Uterus (tissue), 4 donors: Measurements from ENCODE around the gene PLD2. TPM values are rescaled to one million over a fixed set of nuclear protein-coding genes. Genes with fewer than 3 reads are reported as not detected.

ENCODE experiments used
- DNase-seq, 2 donors: peaks; one replicate each; pipeline ENCODE4 v3.0.0-alpha.2; 2019 to 2020
- H3K27ac ChIP-seq, 2 donors: fragments of 200-600 bp; sonication (generic); 1 replicate in 1 of 2; 2 replicates in 1 of 2; pipeline ENCODE4 v1.5.1; 2016 to 2018
- H3K27me3 ChIP-seq, 2 donors: fragments of 200-600 bp; sonication (generic); one replicate each; pipeline ENCODE4 v1.5.1; 2018 to 2019; ENCODE audit warnings: control low read depth in 1 of 2
- H3K36me3 ChIP-seq, 2 donors: fragments of 200-600 bp; sonication (generic); one replicate each; pipeline ENCODE4 v1.5.1; 2019; ENCODE audit warnings: control low read depth in 1 of 2
- H3K4me1 ChIP-seq, 2 donors: fragments of 200-600 bp; sonication (generic); one replicate each; pipeline ENCODE4 v1.5.1; 2018 to 2019; ENCODE audit warnings: control low read depth in 1 of 2
- H3K4me3 ChIP-seq, 2 donors: fragments of 200-600 bp; sonication (generic); 1 replicate in 1 of 2; 2 replicates in 1 of 2; pipeline ENCODE4 v1.5.1; 2018 to 2019; ENCODE audit warnings: mild to moderate bottlenecking in 1 of 2
- H3K9me3 ChIP-seq, 2 donors: fragments of 200-600 bp; sonication (generic); one replicate each; pipeline ENCODE4 v1.5.1; 2019; ENCODE audit warnings: control low read depth in 1 of 2
- POLR2A ChIP-seq, 2 donors: fragments of 450-650 bp; IDR thresholded peaks; one replicate each; pipeline ENCODE4 v1.6.1; 2016; ENCODE audit warnings: antibody characterized with exemption in 2 of 2, mild to moderate bottlenecking in 1 of 2, moderate library complexity in 1 of 2
- intact Hi-C: fragments of 100-400 bp; cut with DNase I; formaldehyde crosslinking; loops from one replicate; pipeline ENCODE4 v1.15.1; 2023; ENCODE audit warnings: low total_unique reads
- total RNA-seq, 4 donors: library from RNA; depleted of rRNA in 3 of 4; stranded (reverse); fragments of >200 nt in 3 of 4; gene quantifications; one replicate each; pipeline versions ENCODE4 v1.1.0 to v1.2.4, GENCODE V29; 2014 to 2023
- TF ChIP-seq, protein P1 (sequence below), 4 experiments: fragments of 200-600 bp in 2 of 4; fragments of 450-650 bp in 2 of 4; sonication (generic) in 2 of 4; IDR thresholded peaks; one replicate each; pipeline ENCODE4 v1.5.1; 2016 to 2019; ENCODE audit warnings: antibody characterized with exemption in 4 of 4, mild to moderate bottlenecking in 2 of 4, moderate library complexity in 1 of 4
- donor health status: DM: yes; HTN: yes; CAD: no.

Gene PLD2
- total RNA-seq, 4 donors from 2014 or later: 10.0 to 54.3 (median 25.1) TPM

DNA sequence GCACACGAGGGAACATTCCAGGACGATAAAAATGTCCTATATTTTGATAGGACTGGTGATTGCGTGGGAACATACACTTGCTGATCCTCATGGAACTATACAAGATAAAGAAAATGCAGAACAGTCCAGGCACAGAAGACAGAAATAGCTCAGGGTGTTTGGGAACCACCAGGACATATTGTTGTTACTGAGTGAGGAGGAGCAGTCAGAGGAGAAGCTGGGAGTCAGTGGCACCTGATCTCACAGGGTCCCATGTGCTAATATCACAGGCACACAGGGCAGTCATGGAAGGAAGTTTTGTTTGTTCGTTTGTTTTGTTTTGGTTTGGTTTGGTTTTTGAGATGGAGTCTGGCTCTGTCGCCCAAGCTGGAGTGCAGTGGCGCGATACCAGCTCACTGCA, 5.7 kb downstream of the PLD2 start:
- H3K36me3 ChIP-seq: no peaks in the 10 kb centered on the region

DNA sequence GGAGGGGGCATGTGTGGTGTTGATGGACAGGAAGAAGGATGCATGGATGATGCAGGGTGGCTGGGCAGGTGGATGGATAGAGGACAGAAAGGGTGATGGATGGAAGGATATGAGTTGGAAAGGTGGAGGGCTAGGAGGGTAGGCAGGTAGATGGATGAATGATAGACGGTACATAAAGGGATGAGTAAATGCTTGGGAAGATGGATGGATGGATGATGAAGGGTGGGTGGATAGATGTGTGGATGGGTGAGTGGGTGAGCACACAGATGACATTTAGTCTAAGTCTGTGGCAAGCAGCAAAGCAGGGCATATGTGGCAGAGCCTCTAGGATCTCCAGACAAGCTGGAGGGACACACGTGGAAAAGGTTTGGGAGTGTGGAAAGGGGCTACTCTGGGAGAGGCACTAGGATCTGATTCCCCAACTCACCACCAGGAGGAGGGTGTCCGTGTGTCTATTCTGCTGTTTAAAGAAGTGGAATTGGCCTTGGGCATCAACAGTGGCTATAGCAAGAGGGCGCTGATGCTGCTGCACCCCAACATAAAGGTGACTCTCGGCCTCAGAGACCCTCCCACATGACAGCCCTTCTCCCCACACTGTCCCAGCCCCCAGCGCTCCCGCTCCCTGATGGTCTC, 8.2 kb downstream of the PLD2 start:
- no peaks in the 10 kb centered on the region for H3K36me3 ChIP-seq
- H3K27ac ChIP-seq: no peak overlapping the region
- no peak for TF ChIP-seq POLR2A (IDR thresholded peaks at IDR 0.05)
- TF ChIP-seq, protein P1, sequence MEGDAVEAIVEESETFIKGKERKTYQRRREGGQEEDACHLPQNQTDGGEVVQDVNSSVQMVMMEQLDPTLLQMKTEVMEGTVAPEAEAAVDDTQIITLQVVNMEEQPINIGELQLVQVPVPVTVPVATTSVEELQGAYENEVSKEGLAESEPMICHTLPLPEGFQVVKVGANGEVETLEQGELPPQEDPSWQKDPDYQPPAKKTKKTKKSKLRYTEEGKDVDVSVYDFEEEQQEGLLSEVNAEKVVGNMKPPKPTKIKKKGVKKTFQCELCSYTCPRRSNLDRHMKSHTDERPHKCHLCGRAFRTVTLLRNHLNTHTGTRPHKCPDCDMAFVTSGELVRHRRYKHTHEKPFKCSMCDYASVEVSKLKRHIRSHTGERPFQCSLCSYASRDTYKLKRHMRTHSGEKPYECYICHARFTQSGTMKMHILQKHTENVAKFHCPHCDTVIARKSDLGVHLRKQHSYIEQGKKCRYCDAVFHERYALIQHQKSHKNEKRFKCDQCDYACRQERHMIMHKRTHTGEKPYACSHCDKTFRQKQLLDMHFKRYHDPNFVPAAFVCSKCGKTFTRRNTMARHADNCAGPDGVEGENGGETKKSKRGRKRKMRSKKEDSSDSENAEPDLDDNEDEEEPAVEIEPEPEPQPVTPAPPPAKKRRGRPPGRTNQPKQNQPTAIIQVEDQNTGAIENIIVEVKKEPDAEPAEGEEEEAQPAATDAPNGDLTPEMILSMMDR (IDR thresholded peaks at IDR 0.05): no peak

More for the DNA sequence above, 5.7 kb downstream of the PLD2 start:
- DNase-seq: no peak
- no peak overlapping the region for H3K27ac ChIP-seq
- no peak overlapping the region for H3K4me3 ChIP-seq
- no peak for TF ChIP-seq POLR2A (IDR thresholded peaks at IDR 0.05)
- TF ChIP-seq, protein P1 (IDR thresholded peaks at IDR 0.05): no peak
- intact Hi-C loops: no loop called here
- H3K27me3 ChIP-seq: no peaks in the 10 kb centered on the region
- no peaks in the 10 kb centered on the region for H3K9me3 ChIP-seq
- H3K4me1 ChIP-seq: peaks cover 0 to 9% of the 10 kb centered on the region in 2 donors

DNA sequence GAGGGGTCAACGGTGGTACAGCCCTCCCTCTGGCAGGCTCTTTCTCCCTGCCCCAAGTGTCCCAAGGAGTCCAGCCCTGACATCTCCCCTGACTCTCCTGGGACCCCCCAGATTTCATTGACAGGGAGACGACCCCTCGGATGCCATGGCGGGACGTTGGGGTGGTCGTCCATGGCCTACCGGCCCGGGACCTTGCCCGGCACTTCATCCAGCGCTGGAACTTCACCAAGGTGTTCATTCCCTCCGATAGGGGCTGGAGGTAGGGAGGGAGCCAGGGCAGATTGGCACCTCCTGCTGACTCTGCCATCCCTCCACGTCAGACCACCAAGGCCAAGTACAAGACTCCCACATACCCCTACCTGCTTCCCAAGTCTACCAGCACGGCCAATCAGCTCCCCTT, 9.9 kb downstream of the PLD2 start:
- Histone ChIP-seq H3K4me3 (no peak overlapping the region), H3K36me3 (no peaks in the 10 kb centered on the region), H3K27ac (no peak overlapping the region), H3K9me3 (no peaks in the 10 kb centered on the region), H3K27me3 (no peaks in the 10 kb centered on the region), H3K4me1 (no peaks in the 10 kb centered on the region)
- TF ChIP-seq, protein P1 (IDR thresholded peaks at IDR 0.05): no peak
- no peak for TF ChIP-seq POLR2A (IDR thresholded peaks at IDR 0.05)
- DNase-seq: no peak
- intact Hi-C loops: no loop called here

More for the DNA sequence above, 8.2 kb downstream of the PLD2 start:
- intact Hi-C loops: no loop called here
- H3K27me3 ChIP-seq: no peaks in the 10 kb centered on the region
- no peaks in the 10 kb centered on the region for H3K4me1 ChIP-seq
- H3K9me3 ChIP-seq: no peaks in the 10 kb centered on the region
- DNase-seq: no peak
- H3K4me3 ChIP-seq: no peak overlapping the region

DNA sequence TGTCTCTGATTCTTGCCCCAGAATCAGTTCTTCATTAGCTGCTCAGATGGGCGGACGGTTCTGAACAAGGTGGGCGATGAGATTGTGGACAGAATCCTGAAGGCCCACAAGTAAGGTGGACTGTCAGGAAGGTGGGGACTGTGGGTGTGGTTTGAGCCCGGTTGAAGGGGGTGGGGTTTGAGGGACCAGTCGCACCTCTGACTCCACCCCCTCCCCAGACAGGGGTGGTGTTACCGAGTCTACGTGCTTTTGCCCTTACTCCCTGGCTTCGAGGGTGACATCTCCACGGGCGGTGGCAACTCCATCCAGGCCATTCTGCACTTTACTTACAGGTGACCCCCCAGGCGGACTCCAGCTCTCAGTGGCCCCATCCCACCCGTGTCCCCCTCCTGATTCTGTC, 11.3 kb downstream of the PLD2 start:
- TF ChIP-seq POLR2A (IDR thresholded peaks at IDR 0.05): no peak
- TF ChIP-seq, protein P1 (IDR thresholded peaks at IDR 0.05): no peak
- no peaks in the 10 kb centered on the region for H3K9me3 ChIP-seq
- H3K4me3 ChIP-seq: no peak overlapping the region
- intact Hi-C loops: no loop called here
- no peak overlapping the region for H3K27ac ChIP-seq
- H3K4me1 ChIP-seq: no peaks in the 10 kb centered on the region
- no peaks in the 10 kb centered on the region for H3K36me3 ChIP-seq
- DNase-seq: no peak
- no peaks in the 10 kb centered on the region for H3K27me3 ChIP-seq

DNA sequence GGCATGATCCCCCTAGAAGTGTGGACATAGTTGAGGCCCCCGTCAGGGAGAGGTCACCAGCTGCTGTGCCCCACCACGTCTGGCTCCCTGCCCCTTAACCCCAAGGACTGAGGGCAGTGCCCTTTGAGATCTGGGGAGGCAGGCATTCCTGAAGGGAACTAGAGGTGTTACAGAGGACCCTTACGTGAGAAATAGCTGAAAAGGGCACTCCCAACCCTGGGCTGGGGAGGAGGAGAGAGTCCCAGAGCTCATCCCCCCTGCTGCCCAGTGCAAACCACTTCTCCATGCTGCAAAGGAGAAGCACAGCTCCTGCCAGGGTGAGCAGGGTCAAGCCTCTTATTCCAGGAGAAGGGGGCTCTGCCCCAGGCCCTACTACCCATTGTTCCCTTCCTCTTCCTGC, 15.9 kb downstream of the PLD2 start:
- Histone ChIP-seq H3K9me3 (no peaks in the 10 kb centered on the region), H3K36me3 (no peaks in the 10 kb centered on the region), H3K27me3 (no peaks in the 10 kb centered on the region), H3K27ac (no peak overlapping the region), H3K4me1 (no peaks in the 10 kb centered on the region), H3K4me3 (no peak overlapping the region)
- no peak for DNase-seq
- intact Hi-C loops: no loop called here
- no peak for TF ChIP-seq POLR2A (IDR thresholded peaks at IDR 0.05)
- TF ChIP-seq, protein P1 (IDR thresholded peaks at IDR 0.05): no peak
